ENCODE data around the gene NANOS3. TPM values are rescaled to one million over a fixed set of nuclear protein-coding genes. Genes with fewer than 3 reads are reported as not detected.

The NANOS3 gene
- total and polyA plus RNA-seq, 9 of the 15 experiments (the other 6 are each of a cell fraction or from before 2014, with no cell fraction given), result not detected

DNA sequence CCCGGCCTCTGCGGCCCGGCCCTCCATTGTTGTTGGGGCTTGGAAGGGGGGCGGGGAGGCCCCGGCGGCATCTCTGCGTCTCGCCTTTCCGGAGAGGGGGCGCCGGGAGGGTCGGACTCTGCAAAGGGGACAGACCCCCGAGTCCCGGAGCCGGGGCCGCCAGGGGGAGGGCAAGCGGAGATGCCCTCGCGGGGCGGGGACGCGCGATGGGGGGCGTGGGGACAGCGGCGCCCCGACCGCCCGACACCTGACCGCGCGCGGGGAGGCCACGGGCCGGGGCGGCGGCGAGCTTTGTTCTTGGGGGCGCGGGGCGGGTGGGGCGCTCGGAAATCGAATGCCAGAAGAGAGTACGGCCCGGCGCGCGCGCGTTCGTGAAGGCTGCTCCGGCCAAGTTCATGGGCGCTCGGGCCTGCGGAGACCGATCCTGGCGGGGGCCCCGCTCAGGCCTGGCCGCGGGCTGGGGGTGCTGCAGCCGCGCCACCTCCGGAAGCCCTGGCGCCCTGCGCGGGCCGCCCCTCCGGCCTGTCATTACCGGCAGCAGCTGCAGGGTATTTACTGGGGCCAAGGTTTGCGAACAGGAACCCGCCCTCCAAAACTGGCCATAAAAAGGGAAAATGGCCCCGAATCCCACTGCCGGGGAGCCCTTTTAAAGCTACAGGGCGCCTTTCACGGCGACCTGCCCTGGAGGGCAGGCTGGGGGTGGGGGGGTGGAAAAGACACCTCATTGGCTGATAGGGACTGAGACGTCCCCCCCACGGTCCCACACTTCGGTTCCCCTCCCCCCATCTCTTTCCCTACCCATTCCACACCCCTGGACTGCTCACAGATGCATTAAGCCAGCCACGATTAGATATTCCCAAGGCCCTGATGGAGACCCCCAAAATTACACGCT is 11.1 kb upstream of the NANOS3 start:
- Histone ChIP-seq H4K20me1 (replicated peaks; ENCODE audit: control insufficient read depth, insufficient read depth, low read length) (peaks cover 5% of the 10 kb centered on the region; the same call in 1 of the 2 replicates), H3K4me1 (replicated peaks in 1 of 2; ENCODE audit: control insufficient read depth in 2 of 2, insufficient read depth in 2 of 2, low read length in 2 of 2) (peaks cover 6 to 31% of the 10 kb centered on the region in 2 experiments; a peak in 3 of 5 replicates), H3K9me1 (ENCODE audit: control insufficient read depth, insufficient read depth, low read length) (no peaks in the 10 kb centered on the region), H3K36me3 (ENCODE audit: control insufficient read depth, insufficient read depth, low read length) (no peaks in the 10 kb centered on the region), H3K27me3 (ENCODE audit: control insufficient read depth in 2 of 2, insufficient read depth in 2 of 2, low read length in 2 of 2) (peaks cover 14 to 25% of the 10 kb centered on the region in 2 experiments; a peak in 4 of 5 replicates), H3K9ac (ENCODE audit: insufficient read depth in 1 of 2, low read depth in 2 of 2, low read length in 2 of 2) (peak overlapping the region in 1 of 2 experiments; percentile 42; a peak in 2 of 4 replicates), H3K4me2 (ENCODE audit: insufficient read depth, low read length) (no peak overlapping the region), H3K27ac (ENCODE audit: extremely low read depth, low read depth, low read length) (no peak overlapping the region), H3K79me2 (ENCODE audit: control insufficient read depth, insufficient read depth, low read length) (no peaks in the 10 kb centered on the region), H3K4me3 (peak overlapping the region; percentile 25; the same call in 1 of the 2 replicates), H2AFZ (ENCODE audit: low read depth, low read length) (no peak overlapping the region), H3K9me3 (replicated peaks; ENCODE audit: control insufficient read depth, insufficient read depth, low read depth, low read length) (no peaks in the 10 kb centered on the region; the same call in 1 of the 2 replicates)
- FAIRE-seq (no peak), ATAC-seq (no peak), DNase-seq (ENCODE audit: extremely low read depth in 1 of 4, low spot score in 3 of 4) (peak in 1 of 4 experiments; percentile 38)
- ChIA-PET CTCF (ENCODE audit: low intra/inter-chr PET ratio) (no interaction called here), POLR2A (interaction anchor here (0.6 to 0.7 kb wide), 2 partner anchors 153 to 221 kb away, joined by 3 read pairs; no protein-coding TSS in a partner anchor)
- no TSS peak for BruUV-seq (replicated peaks)
- intact Hi-C loops (cut with micrococcal nuclease) (no loop called here), in situ Hi-C loops (cut with MboI) (no loop called here)
- TF ChIP-seq ZNF584 (CRISPR knock-in tag; IDR thresholded peaks at IDR 0.05; ENCODE audit: low read depth) (no peak), YY1 (IDR thresholded peaks at IDR 0.05; ENCODE audit: borderline replicate concordance in 1 of 3, control insufficient read depth in 1 of 3, extremely low read depth in 1 of 3, insufficient read depth in 3 of 3, insufficient read length in 1 of 3, insufficient replicate concordance in 2 of 3, low read depth in 1 of 3, low read length in 2 of 3) (peak in 1 of 3 experiments; percentile 19), RBBP5 (IDR thresholded peaks at IDR 0.05; ENCODE audit: borderline replicate concordance, insufficient read depth, low read length, poor library complexity, severe bottlenecking) (no peak), HDAC8 (tag; IDR thresholded peaks at IDR 0.05) (no peak), ELF2 (CRISPR knock-in tag; IDR thresholded peaks at IDR 0.05) (no peak), PHF8 (IDR thresholded peaks at IDR 0.05; ENCODE audit: borderline replicate concordance, low read length) (peak; percentile 25; the same call in 1 of the 2 replicates)
- TF ChIP-seq, protein P1, sequence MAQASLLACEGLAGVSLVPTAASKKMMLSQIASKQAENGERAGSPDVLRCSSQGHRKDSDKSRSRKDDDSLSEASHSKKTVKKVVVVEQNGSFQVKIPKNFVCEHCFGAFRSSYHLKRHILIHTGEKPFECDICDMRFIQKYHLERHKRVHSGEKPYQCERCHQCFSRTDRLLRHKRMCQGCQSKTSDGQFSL (CRISPR knock-in tag; IDR thresholded peaks at IDR 0.05), result 0 out of 2 replicates have a peak, but pooled peaks have one; percentile 45
- TF ChIP-seq, protein P1 (tag; IDR thresholded peaks at IDR 0.05), result no peak
- TF ChIP-seq, protein P2, sequence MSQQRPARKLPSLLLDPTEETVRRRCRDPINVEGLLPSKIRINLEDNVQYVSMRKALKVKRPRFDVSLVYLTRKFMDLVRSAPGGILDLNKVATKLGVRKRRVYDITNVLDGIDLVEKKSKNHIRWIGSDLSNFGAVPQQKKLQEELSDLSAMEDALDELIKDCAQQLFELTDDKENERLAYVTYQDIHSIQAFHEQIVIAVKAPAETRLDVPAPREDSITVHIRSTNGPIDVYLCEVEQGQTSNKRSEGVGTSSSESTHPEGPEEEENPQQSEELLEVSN (IDR thresholded peaks at IDR 0.05; ENCODE audit: borderline replicate concordance in 1 of 2, extremely low read depth in 1 of 2, insufficient read depth in 1 of 2, insufficient read length in 1 of 2, low read depth in 1 of 2, low read length in 1 of 2, poor library complexity in 1 of 2, severe bottlenecking in 1 of 2), result peak in 1 of 2 experiments; percentile 4
- TF ChIP-seq, protein P3, sequence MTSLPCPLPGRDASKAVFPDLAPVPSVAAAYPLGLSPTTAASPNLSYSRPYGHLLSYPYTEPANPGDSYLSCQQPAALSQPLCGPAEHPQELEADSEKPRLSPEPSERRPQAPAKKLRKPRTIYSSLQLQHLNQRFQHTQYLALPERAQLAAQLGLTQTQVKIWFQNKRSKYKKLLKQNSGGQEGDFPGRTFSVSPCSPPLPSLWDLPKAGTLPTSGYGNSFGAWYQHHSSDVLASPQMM (CRISPR knock-in tag; IDR thresholded peaks at IDR 0.05), result no peak
- TF ChIP-seq, protein P4, sequence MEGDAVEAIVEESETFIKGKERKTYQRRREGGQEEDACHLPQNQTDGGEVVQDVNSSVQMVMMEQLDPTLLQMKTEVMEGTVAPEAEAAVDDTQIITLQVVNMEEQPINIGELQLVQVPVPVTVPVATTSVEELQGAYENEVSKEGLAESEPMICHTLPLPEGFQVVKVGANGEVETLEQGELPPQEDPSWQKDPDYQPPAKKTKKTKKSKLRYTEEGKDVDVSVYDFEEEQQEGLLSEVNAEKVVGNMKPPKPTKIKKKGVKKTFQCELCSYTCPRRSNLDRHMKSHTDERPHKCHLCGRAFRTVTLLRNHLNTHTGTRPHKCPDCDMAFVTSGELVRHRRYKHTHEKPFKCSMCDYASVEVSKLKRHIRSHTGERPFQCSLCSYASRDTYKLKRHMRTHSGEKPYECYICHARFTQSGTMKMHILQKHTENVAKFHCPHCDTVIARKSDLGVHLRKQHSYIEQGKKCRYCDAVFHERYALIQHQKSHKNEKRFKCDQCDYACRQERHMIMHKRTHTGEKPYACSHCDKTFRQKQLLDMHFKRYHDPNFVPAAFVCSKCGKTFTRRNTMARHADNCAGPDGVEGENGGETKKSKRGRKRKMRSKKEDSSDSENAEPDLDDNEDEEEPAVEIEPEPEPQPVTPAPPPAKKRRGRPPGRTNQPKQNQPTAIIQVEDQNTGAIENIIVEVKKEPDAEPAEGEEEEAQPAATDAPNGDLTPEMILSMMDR (IDR thresholded peaks at IDR 0.05 in 2 of 3, conservative IDR thresholded peaks at IDR 0.05 in 1 of 3; ENCODE audit: insufficient read depth in 2 of 3, low read depth in 1 of 3, low read length in 3 of 3), result no peak
- WGBS (ENCODE audit: insufficient coverage, low coverage, missing lambda C conversion rate), result 17% methylated on average over 28 of the region's 82 CpGs
